NCI-H2107 treated with DMSO at 0.1 percent for 48 hours (cell line): ENCODE results near the gene CLIP2.
A peak's percentile ranks its signal among the peaks of the same experiment; 100 is the strongest.
"Not testable (repeated sequence)": the region's sequence is repeated elsewhere in the genome, so short reads cannot be mapped to it uniquely, and the experiment has no call there.

Source experiments
- DNase-seq: peaks from one replicate; lab custom pipeline; 2025; ENCODE audit not compliant: unreplicated experiment; lab: John Stamatoyannopoulos, UW

The CLIP2 gene

DNA sequence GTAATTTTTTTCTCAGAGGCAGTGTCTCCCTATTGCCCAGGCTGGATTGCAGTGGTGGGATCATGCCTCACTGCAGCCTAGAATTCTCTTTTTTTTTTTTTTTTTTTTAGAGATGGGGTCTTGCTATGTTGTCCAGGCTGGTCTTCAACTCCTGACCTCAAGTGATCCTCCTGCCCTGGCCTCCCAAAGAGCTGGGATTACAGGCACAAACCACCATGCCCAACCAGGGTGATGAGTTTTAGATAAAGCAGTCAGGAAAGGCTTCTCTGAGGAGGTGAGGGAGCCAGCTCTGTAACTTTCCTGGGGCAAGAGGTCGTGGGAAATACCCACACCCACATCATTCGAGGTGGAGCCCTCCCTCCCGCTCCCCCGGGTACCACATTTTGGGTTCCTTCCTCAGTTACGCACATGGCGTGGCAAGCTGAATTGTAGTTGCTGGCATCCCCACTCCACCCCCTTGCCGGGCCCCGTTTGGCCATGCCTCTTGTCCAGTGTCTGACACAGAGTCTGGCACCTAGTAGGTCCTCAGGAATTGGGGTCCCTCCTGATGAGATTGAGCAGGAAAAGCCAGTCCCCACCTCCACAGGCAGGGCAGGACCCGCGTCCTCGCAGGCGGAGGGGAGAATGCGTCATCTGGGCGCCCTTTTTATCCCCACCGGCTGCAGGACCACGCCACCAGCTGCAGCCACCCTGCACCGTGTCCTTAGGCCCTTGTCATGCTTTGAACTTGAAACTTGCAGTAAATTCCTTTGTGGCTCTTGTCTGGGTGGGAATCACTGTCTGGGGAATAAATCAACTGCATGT, 43.4 kb downstream of the CLIP2 start:
- no peak for DNase-seq

DNA sequence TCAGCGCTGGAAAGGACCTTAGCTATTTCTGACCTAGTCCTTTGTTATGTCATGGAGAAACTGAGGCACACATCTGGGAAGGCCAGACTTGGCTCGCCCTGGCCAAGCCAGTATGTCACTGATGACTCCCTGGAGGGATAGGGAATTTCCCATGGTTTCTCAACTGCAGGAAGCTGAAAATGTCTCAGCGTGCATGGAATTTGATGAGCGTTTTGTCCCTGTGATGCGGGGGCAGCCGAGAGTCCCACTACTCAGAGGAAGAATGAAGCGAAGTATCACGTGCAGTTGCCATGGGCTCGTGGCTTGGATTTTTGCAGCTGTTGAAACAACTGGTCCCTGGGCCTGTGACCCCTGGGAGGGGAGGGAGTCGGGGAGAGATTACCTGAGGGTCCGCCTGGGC, 44.8 kb downstream of the CLIP2 start:
- no peak for DNase-seq

- DNase-seq, result no peak
These were observed 48.7 kb downstream of the CLIP2 start for GRCh38 chr7:74337926-74338325.

DNA sequence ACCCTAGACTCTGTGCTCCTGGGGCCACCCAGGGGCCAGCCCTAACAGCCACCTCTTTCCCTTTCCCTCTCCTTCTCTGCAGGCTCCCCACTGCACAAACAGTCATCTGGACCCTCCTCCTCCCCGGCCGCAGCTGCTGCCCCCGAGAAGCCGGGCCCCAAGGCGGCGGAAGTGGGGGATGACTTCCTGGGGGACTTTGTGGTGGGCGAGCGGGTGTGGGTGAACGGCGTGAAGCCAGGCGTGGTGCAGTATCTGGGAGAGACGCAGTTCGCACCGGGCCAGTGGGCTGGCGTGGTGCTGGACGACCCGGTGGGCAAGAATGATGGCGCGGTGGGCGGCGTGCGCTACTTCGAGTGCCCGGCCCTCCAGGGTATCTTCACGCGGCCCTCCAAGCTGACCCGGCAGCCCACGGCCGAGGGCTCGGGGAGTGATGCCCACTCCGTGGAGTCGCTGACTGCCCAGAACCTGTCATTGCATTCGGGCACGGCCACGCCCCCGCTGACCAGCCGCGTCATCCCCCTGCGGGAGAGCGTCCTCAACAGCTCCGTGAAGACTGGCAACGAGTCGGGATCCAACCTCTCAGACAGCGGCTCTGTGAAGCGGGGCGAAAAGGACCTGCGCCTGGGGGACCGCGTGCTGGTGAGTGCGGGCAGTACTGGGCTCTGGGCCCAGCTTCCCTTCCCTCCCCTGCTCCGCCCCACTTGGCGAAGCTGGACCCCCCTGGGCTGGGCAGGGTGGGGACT, 49.3 kb downstream of the CLIP2 start:
- DNase-seq, result no peak

- not testable (repeated sequence) for DNase-seq
These were observed 50.4 kb downstream of the CLIP2 start for GRCh38 chr7:74339648-74340047.

DNA sequence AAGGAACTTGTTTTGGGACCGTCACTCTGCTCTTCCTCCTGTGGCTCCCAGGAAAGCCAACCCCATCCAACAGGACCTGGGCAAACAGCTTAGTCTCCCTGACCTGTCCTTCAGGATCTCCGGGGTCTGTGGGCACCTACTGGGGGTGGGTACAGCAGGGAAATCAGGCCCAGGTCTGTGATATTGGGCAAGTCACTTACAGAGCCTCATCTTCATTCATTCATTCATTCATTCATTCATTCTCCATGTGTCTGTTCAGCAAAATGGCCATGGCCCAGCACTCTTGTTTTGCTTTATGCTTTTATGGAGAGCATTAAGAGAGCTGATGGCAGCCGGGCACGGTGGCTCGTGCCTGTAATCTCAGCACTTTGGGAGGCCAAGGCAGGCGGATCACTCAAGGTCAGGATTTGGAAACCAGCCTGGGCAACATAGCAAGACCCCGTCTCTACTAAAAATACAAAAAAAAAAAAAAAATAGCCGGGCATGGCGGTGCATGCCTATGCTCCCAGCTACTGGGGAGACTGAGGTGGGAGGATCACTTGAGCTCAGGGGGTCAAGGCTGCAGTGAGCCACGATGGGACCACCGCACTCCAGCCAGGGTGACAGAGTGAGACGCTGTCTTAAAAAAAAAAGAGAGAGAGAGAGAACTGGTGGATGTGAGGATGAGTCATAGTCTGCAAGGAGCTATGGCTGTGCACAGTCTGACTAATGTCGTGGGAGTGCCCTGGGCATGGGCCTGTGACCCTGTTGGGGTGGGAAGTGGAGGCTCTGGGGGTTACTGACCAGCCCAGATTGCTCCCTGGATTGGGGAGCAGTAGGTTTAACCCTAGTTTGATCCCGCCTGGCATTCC, 54.3 kb downstream of the CLIP2 start:
- DNase-seq, result no peak

DNA sequence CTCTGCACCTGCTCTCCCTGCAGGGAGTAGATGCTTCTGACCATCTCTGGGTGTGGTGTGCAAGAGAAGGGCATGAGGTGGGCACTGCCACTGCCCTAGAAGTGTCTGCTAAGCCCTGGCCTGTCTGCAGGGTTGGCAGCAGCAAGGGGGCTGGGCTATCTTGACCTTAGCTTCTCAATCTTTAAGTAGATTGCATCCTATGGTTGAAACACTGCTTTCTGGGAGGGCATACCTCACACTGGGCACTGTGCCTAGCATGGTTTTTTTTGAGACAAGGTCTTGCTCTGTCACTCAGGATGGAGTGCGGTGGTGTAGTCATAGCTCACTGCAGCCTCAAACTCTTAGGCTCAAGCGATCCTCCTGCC, 54.9 kb downstream of the CLIP2 start:
- DNase-seq, result no peak

DNA sequence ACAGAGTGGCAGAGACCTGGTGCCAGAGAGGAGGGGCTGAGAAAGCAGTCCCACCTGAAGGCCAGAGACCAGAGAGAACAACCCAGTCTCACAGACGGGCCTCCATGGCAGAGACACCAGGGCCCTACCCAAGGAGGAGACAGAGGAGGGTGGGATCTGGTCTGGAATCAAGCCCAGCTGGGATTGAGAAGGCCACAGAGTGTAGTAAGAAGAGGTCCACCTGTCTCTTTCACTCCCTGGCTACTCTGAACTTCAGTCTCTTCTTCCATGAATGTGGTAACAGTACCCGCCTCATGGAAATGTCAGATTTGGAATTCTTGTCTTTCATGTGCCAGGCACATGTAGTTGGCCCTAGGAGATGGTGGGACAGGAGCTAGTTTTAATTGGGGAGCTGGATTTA, 55.6 kb downstream of the CLIP2 start:
- no peak for DNase-seq

GRCh38 chr7:74345970-74346369, 56.8 kb downstream of the CLIP2 start:
- no peak for DNase-seq

DNA sequence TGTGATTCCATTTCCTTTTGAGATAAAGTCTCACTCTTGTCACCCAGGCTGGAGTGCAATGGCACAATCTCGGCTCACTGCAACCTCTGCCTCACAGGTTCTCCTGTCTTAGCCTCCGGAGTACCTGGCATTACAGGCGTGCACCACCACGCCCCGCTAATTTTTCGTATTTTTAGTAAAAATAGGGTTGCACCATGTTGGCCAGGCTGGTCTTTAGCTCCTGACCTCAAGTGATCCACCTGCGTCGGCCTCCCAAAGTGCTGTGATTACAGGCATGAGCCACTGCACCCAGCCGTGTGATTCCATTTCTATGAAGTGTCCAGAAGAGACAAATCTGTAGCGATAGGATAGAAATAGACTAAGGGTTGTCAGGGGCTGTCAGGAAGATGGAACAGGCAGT, 60.4 kb downstream of the CLIP2 start:
- DNase-seq, result no peak

GRCh38 chr7:74350751-74351150, 61.5 kb downstream of the CLIP2 start:
- no peak for DNase-seq

- DNase-seq, result no peak
These were observed 62.6 kb downstream of the CLIP2 start for GRCh38 chr7:74351836-74352235.

DNA sequence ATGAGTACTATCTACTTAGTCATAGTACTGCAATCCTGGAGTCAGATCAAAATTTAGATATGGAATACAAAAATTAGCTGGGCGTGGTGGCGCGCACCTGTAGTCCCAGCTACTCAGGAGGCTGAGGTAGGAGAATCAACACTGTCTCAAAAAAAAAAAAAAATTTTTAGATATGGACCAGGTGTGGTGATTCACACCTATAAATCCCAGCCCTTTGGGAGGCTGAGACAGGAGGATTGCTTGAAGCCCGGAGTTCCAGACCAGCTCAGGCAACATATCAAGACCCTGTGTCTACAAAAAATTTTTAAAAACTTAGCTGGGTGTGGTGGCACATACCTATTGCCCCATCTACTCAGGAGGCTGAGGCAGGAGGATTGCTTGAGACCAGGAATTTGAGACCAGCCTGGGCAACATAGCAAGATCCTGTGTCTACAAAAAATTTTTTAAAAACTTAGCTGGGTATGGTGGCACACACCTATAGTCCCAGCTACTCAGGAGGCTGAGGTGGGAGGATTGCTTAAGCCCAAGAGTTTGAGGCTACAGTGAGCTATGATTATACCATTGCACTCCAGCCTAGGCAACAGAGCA, 63.4 kb downstream of the CLIP2 start:
- not testable (repeated sequence) for DNase-seq

DNA sequence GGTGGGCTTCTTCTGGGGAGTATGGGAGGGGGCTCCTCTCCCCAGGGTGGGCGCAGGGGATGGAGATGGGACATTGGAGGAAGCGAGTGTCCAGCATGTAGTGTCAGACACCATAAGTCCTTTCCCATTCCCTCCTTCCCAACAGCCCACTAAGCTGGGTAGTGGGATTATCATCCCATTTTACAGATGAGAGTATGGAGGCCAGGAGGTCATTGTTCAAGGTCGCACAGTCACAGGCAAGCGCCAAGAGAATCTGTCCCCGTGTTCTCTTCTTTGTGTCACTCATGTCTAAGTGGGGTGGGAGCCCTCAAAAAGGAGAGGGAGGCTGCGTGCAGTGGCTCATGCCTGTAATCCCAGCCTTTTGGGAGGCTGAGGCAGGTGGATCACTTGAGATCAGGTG, 64.8 kb downstream of the CLIP2 start:
- no peak for DNase-seq

DNA sequence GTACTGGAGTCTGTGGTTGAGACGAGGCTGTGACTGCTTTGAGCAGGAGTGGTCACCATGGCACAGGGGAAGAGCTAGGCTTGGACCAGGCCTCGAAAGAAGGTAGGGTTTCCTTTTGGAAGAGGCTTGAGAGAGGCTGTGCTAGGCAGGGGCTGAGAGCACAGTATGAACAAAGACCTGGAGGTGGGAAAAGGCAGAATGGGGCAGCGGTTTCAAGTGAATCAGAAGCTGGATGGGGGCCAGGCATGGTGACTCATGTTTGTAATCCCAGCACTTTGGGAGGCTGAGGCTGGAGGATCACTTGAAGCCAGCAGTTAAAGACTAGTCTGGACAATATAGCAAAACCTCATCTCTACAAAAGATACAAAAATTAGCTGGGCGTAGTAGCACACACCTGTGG, 65.9 kb downstream of the CLIP2 start:
- no peak for DNase-seq

- DNase-seq, result no peak
These were observed 67.5 kb downstream of the CLIP2 start for GRCh38 chr7:74356589-74357315.

DNA sequence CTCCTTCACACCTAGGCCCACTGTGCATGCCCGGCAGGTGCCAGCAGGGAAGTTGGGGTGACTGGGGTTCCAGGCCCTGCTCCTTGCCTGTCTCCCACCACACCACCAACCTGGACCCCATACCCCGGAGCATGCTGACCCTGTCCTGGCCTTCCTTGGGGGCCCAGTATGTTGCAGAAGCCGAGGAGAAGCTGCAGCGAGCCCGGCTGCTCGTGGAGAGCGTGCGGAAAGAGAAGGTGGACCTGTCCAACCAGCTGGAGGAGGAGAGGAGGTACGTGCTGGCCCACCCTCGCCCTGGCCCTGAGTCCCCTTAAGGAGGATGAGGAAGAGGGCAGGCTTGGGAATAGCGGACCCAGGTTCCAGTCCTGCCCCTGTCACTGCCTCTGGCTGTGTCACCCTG, 70.8 kb downstream of the CLIP2 start:
- no peak for DNase-seq

GRCh38 chr7:74362266-74362665, 73.1 kb downstream of the CLIP2 start:
- no peak for DNase-seq

DNA sequence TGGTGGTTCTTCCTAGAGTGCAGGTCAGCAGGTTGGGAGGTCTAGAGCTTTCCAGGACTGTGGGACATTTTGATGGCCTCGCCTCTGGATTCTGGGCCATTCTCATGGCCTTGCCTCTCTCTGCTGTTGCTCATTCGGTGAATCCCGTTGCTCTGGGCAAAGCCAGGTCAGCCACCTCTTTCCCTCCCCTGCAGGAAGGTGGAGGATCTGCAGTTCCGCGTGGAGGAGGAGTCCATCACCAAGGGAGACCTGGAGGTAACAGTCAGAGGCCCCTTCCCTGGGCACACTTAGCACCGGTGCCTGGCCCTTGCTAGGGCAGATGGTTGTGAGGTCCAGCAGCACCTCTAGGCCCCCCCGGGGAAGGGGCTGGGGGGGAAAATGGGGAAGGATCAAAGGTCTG, 74.9 kb downstream of the CLIP2 start:
- no peak for DNase-seq

DNA sequence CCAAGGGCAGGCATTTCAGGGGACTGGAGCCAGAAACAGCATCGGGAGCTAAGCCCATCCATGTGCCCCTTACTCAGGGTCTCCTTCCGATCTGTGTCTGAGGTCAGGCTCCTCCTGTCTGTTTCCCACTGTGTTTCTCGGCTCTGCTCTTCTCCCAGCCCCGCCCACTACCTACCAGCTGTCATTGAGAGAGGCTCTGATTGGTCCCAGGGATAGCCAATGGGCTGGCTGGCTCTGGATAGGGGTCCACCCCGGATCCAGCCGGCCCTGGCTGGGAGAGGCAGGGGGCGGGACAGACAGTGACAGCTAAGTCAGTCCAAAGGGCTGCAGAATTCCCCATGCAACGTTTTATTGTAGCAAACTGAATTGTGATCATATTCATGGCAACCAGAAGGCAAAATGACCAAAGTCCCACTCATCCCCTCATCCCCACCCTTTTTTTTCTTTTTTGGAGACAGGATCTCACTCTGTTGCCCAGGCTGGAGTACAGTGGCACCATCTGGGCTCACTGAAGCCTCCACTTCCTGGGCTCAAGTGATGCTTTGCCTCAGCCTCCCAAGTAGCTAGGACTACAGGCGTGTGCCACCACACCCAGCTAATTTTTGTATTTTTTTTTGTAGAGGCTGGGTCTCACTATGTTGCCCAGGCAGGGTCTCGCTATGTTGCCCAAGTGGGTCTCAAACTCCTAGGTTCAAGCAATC, 76.3 kb downstream of the CLIP2 start:
- DNase-seq, result peak; percentile 13
